Measurements from ENCODE around the gene ACP4. TPM values are rescaled to one million over a fixed set of nuclear protein-coding genes. Genes with fewer than 3 reads are reported as not detected.

The ACP4 gene
- total and polyA plus RNA-seq, 8 donors = 0.12 to 0.42 (median 0.16) TPM; not detected in 4

DNA sequence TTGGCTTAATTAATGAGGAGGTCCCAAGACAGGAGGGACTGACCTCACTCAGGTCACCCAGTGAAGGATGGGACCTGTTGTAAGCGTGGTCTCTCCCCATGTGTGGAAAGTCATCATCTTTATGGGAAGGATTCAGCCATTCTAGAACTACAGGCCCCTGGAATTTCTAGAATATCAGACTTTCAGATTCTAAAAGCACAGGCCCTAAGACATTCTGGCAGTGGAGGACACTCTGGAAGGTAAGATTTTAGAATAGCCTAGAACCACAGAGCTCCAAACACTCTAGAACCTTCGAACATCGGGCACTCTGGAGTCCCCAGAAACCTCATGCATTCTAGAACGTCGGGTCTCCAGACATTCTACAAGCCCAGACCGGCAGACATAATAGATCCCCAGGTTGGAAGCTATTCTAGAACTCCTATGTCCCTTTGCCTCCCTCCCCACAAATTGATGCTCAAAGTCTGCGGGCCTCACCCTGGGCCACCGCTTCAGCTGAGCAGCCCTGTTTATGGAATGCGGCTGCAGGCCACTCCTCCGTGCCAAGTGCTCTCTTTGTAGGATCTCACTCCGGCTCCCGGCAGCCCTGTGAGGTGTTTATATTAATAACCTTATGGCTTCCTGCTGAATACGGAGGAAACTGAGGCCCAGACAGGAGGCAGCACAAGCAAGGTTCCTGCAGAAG lies 45.0 kb downstream of the ACP4 start:
- Histone ChIP-seq H3K27ac (no peak overlapping the region), H3K36me3 (no peaks in the 10 kb centered on the region), H3K27me3 (peaks cover 0 to 91% of the 10 kb centered on the region in 2 donors), H3K4me3 (peak overlapping the region; percentile 50 to 51), H3K4me1 (peaks cover 0 to 11% of the 10 kb centered on the region in 2 donors), H3K9me3 (no peaks in the 10 kb centered on the region)
- TF ChIP-seq, protein P1, sequence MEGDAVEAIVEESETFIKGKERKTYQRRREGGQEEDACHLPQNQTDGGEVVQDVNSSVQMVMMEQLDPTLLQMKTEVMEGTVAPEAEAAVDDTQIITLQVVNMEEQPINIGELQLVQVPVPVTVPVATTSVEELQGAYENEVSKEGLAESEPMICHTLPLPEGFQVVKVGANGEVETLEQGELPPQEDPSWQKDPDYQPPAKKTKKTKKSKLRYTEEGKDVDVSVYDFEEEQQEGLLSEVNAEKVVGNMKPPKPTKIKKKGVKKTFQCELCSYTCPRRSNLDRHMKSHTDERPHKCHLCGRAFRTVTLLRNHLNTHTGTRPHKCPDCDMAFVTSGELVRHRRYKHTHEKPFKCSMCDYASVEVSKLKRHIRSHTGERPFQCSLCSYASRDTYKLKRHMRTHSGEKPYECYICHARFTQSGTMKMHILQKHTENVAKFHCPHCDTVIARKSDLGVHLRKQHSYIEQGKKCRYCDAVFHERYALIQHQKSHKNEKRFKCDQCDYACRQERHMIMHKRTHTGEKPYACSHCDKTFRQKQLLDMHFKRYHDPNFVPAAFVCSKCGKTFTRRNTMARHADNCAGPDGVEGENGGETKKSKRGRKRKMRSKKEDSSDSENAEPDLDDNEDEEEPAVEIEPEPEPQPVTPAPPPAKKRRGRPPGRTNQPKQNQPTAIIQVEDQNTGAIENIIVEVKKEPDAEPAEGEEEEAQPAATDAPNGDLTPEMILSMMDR (IDR thresholded peaks at IDR 0.05) = no peak
- DNase-seq (peak in 2 of 4 donors; percentile 6 to 47), ATAC-seq (peak; percentile 85)
- intact Hi-C loops (cut with DNase I) = no loop called here

DNA sequence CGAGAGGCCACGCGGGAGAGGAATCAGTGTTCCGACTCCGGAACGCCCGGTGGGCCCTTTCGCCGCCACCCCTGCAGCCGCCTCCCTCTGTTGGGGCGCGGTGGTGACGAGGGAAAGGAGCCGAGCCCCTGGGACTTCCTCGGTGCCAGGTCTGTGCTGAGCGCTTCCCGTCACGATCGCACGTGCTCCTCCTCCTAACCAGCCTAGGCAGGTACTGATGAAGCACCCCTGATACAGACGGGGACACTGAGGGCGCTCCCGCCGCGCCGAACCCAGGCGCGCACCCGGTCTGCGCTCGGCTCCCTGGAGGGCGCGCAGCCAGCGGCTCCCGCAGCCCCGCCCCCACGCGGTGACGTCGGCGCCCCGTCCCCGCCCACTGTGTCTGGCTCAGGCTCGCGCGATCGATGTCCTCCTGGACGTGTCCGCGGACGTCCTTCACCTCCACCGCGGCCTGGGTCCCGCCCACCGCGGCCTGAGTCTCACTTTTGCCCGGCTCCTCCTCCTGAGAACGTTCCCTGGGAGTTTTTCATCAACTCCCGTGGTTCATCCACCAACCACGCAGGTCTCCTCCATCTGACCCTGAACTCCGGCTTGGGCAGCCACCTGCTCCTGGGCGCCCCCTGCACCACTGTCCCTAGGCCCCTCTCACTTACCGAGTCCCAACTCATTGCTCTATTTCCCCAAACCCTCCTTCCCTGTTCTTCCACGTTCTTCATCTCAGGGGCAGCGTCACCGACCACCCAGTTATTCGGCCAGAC lies 45.7 kb downstream of the ACP4 start:
- TF ChIP-seq, protein P1 (IDR thresholded peaks at IDR 0.05) = no peak
- peak overlapping the region; percentile 50 to 51 for H3K4me3 ChIP-seq
- ATAC-seq (peak; percentile 99), DNase-seq (peak; percentile 34 to 93 (median 62))
- intact Hi-C loops (cut with DNase I) = no loop called here
- H3K4me1 ChIP-seq = peaks cover 0 to 11% of the 10 kb centered on the region in 2 donors
- no peak overlapping the region for H3K27ac ChIP-seq
- H3K36me3 ChIP-seq = no peaks in the 10 kb centered on the region
- H3K27me3 ChIP-seq = peaks cover 0 to 84% of the 10 kb centered on the region in 2 donors
- no peaks in the 10 kb centered on the region for H3K9me3 ChIP-seq

DNA sequence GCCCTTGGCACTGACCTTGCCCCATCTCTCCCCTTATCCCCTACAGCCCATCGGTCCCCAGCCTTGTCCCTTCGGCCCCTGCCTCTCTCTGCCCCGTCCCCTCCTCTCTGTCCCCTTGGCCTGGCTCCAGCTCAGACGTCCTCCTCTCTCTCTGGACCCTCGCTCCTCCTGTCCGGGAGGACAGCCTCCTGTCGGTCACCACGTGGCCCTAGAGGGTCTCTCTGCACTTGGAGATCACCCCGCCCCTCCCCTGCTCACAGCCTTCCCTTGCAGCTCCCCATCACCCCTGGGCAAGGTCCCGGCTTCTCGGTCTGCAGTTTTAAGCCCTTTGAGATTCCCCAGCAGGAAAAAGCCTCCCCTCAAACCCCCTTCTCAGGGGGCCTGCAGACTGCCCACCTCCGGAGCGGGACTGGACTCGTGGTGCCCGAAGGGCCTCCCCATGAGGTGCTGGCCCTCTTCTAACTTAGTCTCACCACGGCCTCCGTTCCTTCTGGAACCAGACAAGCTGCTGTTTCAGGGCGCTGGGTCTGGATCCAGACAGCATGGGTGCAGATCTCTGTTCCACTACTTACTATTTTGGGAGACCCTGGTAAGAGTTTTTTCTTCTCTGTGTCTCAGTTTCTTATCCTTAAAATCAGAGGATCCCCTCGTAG lies 46.5 kb downstream of the ACP4 start:
- DNase-seq = no peak
- Histone ChIP-seq H3K4me3 (no peak overlapping the region), H3K27ac (no peak overlapping the region), H3K9me3 (no peaks in the 10 kb centered on the region), H3K4me1 (peaks cover 0 to 11% of the 10 kb centered on the region in 2 donors), H3K27me3 (peaks cover 0 to 77% of the 10 kb centered on the region in 2 donors), H3K36me3 (no peaks in the 10 kb centered on the region)
- TF ChIP-seq, protein P1 (IDR thresholded peaks at IDR 0.05) = no peak
- intact Hi-C loops (cut with DNase I) = no loop called here
- no peak for ATAC-seq

DNA sequence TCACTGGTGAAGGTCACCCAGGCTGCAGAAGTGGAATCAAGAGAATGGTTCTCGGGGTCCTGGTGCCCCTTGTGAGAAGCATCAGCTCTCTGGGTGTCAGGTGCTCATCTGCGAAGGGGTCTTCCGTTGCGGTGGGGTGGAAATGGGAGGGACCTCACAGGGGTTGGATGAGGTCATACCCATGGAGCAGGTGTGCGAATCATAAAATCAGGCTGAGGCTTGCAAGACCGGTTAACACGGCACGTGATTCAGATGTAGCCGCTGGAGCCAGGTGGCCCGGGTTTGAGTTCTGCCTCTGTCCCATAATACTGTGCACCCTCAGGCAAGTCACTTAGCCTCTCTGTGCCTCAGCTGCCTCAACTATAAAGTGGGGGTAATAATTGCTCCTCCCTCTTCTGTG lies 47.1 kb downstream of the ACP4 start:
- Histone ChIP-seq H3K36me3 (no peaks in the 10 kb centered on the region), H3K4me1 (peaks cover 0 to 11% of the 10 kb centered on the region in 2 donors), H3K4me3 (no peak overlapping the region), H3K27me3 (peaks cover 0 to 70% of the 10 kb centered on the region in 2 donors), H3K27ac (no peak overlapping the region), H3K9me3 (no peaks in the 10 kb centered on the region)
- intact Hi-C loops (cut with DNase I) = no loop called here
- DNase-seq = no peak
- ATAC-seq = no peak
- TF ChIP-seq, protein P1 (IDR thresholded peaks at IDR 0.05) = no peak

DNA sequence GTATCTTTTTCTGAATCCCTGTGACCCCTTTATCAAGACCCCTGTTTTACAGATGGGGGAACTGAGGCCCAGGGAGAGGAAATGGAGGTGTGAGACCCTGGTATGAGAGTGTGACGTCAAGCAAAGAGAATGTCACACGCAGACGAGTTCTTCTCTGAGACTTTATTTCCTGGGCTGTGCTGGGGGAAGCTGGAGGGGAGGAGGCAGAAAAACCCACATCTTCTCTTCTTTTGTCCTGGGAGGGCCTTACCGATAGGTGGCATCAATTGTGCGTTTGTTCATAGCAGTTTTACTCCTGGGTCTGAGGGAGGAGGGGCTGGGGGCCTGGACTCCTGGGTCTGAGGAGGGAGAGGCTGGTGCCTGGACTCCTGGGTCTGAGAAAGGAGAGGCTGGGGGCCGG lies 48.0 kb downstream of the ACP4 start:
- no peak overlapping the region for H3K27ac ChIP-seq
- ATAC-seq = no peak
- H3K27me3 ChIP-seq = peaks cover 0 to 61% of the 10 kb centered on the region in 2 donors
- intact Hi-C loops (cut with DNase I) = no loop called here
- TF ChIP-seq, protein P1 (IDR thresholded peaks at IDR 0.05) = no peak
- no peak overlapping the region for H3K4me3 ChIP-seq
- H3K9me3 ChIP-seq = peaks cover 0 to 3% of the 10 kb centered on the region in 2 donors
- peaks cover 0 to 11% of the 10 kb centered on the region in 2 donors for H3K4me1 ChIP-seq
- no peak for DNase-seq
- no peaks in the 10 kb centered on the region for H3K36me3 ChIP-seq
